ENCODE results near the gene GDPD3. TPM values are rescaled to one million over a fixed set of nuclear protein-coding genes. Genes with fewer than 3 reads are reported as not detected.

Gene GDPD3
- total and polyA plus RNA-seq, 9 donors, result 2.6 to 7.5 (median 4.6) TPM

DNA sequence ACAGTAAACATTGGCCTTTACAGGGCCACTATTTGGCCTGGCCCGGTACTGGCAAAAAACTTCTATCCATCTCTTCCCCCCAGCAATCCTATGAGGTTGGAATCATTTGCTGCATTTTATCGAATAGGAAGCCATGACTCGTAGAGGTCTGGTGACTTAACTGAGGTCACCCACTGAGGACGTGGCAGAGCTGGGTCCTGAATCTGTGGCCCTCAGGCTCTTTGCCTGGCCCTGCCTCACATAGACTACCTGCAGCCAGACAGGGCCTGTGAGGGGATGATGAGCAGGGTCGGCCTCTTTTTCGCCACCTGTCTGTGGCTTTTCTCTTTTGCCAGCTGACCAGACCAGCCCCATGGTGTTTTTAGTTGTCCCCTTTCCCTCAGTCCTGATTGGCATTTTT is 35.7 kb downstream of the GDPD3 start:
- no peak for DNase-seq
- no peak for TF ChIP-seq POLR2A (IDR thresholded peaks at IDR 0.05)
- TF ChIP-seq, protein P1, sequence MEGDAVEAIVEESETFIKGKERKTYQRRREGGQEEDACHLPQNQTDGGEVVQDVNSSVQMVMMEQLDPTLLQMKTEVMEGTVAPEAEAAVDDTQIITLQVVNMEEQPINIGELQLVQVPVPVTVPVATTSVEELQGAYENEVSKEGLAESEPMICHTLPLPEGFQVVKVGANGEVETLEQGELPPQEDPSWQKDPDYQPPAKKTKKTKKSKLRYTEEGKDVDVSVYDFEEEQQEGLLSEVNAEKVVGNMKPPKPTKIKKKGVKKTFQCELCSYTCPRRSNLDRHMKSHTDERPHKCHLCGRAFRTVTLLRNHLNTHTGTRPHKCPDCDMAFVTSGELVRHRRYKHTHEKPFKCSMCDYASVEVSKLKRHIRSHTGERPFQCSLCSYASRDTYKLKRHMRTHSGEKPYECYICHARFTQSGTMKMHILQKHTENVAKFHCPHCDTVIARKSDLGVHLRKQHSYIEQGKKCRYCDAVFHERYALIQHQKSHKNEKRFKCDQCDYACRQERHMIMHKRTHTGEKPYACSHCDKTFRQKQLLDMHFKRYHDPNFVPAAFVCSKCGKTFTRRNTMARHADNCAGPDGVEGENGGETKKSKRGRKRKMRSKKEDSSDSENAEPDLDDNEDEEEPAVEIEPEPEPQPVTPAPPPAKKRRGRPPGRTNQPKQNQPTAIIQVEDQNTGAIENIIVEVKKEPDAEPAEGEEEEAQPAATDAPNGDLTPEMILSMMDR (IDR thresholded peaks at IDR 0.05), result no peak
- no peak for TF ChIP-seq EP300 (IDR thresholded peaks at IDR 0.05)
- Histone ChIP-seq H3K4me1 (ENCODE audit: insufficient read depth) (peaks cover 5% of the 10 kb centered on the region), H3K27ac (no peak overlapping the region), H3K36me3 (no peaks in the 10 kb centered on the region), H3K9me3 (no peaks in the 10 kb centered on the region), H3K4me3 (no peak overlapping the region), H3K27me3 (no peaks in the 10 kb centered on the region)
- 71 to 78% (median 74%) methylated on average over 6 of the region's 6 CpGs for WGBS, 3 donors
- intact Hi-C loops (cut with DNase I), result no loop called here

DNA sequence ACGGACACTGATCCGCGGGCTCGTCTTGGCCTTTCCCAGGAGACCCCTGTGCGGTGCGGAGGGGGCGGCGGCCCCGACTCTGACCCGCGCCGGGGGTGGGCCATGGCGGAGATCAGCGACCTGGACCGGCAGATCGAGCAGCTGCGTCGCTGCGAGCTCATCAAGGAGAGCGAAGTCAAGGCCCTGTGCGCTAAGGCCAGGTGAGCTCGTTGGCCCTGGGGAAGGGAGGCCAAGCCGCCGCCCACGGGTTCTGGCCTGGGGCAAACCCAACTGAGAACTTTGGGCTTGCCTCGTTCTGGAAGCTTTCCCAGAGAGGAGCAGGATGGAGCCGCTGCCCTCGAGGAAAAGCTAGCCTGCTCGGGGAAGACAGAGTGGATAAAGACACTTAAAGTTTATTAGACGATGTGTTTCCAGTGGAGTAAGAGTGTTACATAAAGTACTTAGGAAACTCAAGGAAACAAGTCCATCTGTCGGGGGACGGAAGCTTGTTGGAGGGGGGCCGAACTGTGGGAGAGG is 37.0 kb downstream of the GDPD3 start:
- TF ChIP-seq POLR2A (IDR thresholded peaks at IDR 0.05), result no peak
- TF ChIP-seq, protein P1 (IDR thresholded peaks at IDR 0.05), result no peak
- TF ChIP-seq EP300 (IDR thresholded peaks at IDR 0.05), result no peak
- peak in 1 of 5 donors; percentile 56 for DNase-seq
- Histone ChIP-seq H3K4me1 (ENCODE audit: insufficient read depth) (peaks cover 5% of the 10 kb centered on the region), H3K9me3 (no peaks in the 10 kb centered on the region), H3K27ac (peak overlapping the region; percentile 63 to 72), H3K36me3 (no peaks in the 10 kb centered on the region), H3K4me3 (peak overlapping the region; percentile 86), H3K27me3 (no peaks in the 10 kb centered on the region)
- intact Hi-C loops (cut with DNase I), result no loop called here
- WGBS, 3 donors, result 1% methylated on average over 16 to 33 of the region's 33 CpGs

DNA sequence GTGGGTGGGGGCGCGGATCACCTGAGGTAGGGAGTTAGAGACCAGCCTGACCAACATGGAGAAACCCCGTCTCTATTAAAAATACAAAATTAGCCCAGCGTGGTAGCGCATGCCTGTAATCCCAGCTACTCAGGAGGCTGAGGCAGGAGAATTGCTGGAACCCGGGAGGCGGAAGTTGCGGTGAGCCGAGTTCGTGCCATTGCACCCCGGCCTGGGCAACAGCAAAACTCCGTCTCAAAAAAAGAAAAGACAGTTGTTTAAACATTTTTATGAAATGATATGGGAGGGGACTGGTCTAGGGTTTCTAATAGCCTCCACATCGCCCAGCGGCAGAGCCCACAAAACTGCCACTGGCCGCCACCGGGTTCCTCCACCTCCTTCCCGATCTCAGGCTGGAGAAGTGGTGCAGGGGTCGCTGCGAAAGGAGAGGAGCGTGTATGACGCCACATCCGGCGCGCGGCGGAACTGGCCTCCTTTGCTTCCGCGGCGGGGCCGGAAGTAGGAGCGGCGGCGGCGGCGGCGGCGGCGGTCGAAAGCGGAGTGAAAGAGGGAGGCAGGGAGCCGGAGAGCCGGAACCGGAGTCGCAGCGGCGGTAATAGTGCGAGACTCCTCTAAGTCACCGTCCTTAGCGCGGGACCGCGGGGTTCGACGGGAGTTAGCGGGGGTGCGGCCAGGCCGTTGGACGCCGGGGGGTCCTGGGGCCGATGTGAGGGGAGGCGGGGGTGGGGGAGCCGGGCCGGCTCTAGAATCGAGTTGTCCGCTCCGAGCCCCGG is 37.6 kb downstream of the GDPD3 start, which contains the start of gene PPP4C:
Gene PPP4C, plus strand, starts transcription at position 492 of the 773 bp plus-strand sequence. CDS start 384 bp downstream, outside the sequence.
- peak; percentile 84 to 93 (median 88) for DNase-seq
- WGBS, 3 donors, result 1 to 2% (median 1%) methylated on average over 58 to 67 of the region's 67 CpGs
- Histone ChIP-seq H3K36me3 (no peaks in the 10 kb centered on the region), H3K27me3 (no peaks in the 10 kb centered on the region), H3K9me3 (no peaks in the 10 kb centered on the region), H3K4me3 (peak within 1 kb of the TSS; percentile 86), H3K27ac (peak within 1 kb of the TSS; percentile 63 to 72), H3K4me1 (ENCODE audit: insufficient read depth) (peaks cover 5% of the 10 kb centered on the region)
- TF ChIP-seq POLR2A (IDR thresholded peaks at IDR 0.05) (peak; percentile 80), EP300 (IDR thresholded peaks at IDR 0.05) (no peak)
- TF ChIP-seq, protein P1 (IDR thresholded peaks at IDR 0.05), result peak in 1 of 3 donors; percentile 31
- intact Hi-C loops (cut with DNase I), result no loop called here

DNA sequence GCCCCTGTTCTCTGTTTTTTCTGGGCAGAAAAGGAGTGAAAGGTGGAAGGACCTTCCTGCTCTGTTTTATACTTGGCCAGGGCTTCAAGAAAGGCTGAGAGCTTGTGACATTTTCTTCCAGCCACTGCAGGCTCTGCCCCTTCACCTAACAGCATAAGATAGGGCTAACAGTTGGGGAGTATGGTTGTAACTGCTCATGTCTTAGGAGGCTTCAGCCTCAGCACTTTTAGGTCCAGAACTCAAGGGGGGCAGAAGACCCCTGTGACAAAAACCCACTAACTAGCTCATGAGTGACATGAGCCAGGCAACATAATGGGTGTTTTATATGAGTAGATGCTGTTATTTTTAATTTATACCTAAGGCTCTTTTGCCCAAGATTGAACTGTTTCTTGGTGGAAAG is 42.8 kb downstream of the GDPD3 start:
- Histone ChIP-seq H3K9me3 (no peaks in the 10 kb centered on the region), H3K27ac (peak overlapping the region in 1 of 2 donors; percentile 17), H3K4me3 (no peak overlapping the region), H3K36me3 (no peaks in the 10 kb centered on the region), H3K4me1 (ENCODE audit: insufficient read depth) (peaks cover 17% of the 10 kb centered on the region), H3K27me3 (no peaks in the 10 kb centered on the region)
- intact Hi-C loops (cut with DNase I), result no loop called here
- TF ChIP-seq, protein P1 (IDR thresholded peaks at IDR 0.05), result no peak
- TF ChIP-seq POLR2A (IDR thresholded peaks at IDR 0.05) (no peak), EP300 (IDR thresholded peaks at IDR 0.05) (no peak)
- no peak for DNase-seq

Measured in ovary (tissue), 9 donors.